Stimulated activated CD4-positive, alpha-beta T cell treated with anti-CD3 and anti-CD28 coated beads, Interleukin-15, amount 100 ng/mL, for 48 hours (primary cell): ENCODE measurements around the gene TSPAN9.

Experiments used
- DNase-seq, 2 donors: peaks; one replicate each; pipeline ENCODE4 v3.0.0-alpha.2; 2020; ENCODE audit warnings: low read depth in 2 of 2

TSPAN9 gene

GRCh38 chr12:3295646-3296408 is 218.6 kb downstream of the TSPAN9 start:
- DNase-seq = no peak

- DNase-seq = no peak
Observed at GRCh38 chr12:3296409-3296701, 219.2 kb downstream of the TSPAN9 start.

DNA sequence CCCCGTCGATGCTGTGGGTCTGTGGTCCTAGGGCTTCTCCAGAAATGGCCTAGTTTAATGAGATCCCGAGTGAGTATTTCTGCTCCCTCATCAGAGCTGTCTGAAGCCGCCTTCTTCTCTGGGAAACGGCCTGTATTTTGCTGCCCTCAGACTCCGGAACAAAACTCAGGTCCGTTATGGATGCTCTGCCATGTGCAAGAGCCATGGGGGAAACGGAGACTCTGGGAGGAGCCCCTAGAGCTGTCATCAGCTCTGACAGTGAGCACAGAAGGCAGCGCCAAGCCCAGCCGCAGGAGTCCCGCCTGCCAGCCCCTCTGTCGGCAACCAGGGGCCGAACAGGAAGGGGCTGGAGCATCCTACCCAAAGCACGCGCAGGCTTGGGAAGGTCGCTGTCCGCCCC is 221.4 kb downstream of the TSPAN9 start:
- DNase-seq = no peak

DNA sequence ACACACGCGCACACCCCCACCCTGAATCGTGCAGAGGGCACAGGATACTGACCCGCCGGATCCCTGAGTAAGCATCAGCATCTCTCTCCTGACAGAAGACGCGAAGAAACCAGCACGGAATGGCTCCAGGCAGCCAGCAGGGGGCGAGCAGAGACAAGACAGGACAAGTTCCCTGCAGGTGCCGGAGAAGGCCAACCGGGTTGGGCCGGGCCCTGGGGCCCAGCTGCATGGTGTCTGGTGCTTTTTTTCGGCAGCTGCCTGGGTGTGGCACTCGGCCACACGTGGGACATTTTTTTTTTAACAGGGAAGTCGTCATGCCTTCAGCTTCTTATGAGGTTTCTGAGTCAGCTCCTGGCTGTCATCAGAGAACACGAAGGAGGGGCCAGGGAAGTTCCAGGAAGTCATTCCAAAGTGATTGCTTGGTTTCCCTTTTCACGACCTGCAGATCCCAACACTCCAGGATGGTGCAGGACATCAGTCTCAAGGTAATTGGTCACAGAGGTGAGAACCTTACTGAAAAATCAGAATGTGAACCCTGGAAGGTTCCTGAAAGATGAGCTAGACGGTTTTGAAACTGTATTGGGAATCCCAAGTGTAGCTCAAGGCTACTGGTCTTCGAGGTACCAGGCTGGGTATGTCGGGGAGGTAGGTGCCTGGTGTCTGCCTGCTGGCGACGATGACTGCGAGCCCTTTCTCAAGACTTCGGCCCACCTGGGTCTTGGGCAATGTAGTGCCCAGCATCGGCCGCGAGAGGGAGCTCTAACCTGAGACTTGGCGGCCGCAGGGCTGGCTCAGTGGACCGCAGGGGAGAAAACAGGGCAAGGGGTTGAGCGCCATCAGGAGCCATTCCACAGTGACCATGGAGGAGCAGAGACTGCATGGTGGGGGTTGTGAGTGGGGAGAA is 223.0 kb downstream of the TSPAN9 start:
- DNase-seq = peak; percentile 68 to 77

- DNase-seq = no peak
Observed at GRCh38 chr12:3300833-3301401, 223.7 kb downstream of the TSPAN9 start.

GRCh38 chr12:3302401-3303041 is 225.3 kb downstream of the TSPAN9 start:
- no peak for DNase-seq

- no peak for DNase-seq
Observed at GRCh38 chr12:3303410-3304136, 226.4 kb downstream of the TSPAN9 start.

GRCh38 chr12:3304436-3305165 is 227.4 kb downstream of the TSPAN9 start:
- no peak for DNase-seq

GRCh38 chr12:3305464-3305863 is 228.3 kb downstream of the TSPAN9 start:
- DNase-seq = no peak

DNA sequence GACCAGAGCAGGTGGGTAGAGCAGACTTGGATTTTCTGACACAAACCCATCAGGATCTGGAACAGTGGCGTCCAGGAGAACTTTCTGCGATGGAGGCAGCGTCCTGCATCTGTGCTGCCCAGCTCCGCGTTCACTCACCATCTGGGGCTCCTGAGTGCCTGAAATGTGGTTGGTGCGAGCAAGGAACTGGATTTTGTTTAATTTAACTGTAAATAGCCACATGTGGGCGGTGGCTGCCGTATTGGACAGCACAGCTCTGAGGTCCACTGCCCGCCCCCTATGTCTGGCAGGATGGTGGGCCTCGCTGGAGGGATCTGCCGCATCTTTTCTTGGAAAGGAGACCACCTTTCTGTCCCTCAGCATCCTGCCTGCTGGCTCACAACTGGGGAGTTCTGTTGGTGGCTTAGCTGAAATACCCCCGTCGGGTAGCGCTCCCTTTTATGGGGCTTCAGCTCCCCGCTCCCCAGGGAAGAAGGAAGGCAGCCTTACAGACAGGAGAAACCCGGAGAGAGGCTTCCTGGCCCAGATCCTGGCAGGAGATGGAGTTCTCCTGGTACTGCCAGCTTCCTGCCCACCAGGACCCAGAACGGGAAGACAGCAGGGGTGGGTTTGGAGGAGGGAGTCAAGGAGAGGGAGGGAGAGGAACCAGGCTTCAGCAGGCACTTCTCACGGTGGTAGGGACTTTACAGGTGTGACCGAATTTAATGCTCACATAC is 228.9 kb downstream of the TSPAN9 start:
- DNase-seq = no peak

- DNase-seq = no peak
Observed at GRCh38 chr12:3307389-3307788, 230.2 kb downstream of the TSPAN9 start.

GRCh38 chr12:3308063-3308462 is 230.9 kb downstream of the TSPAN9 start:
- DNase-seq = no peak

DNA sequence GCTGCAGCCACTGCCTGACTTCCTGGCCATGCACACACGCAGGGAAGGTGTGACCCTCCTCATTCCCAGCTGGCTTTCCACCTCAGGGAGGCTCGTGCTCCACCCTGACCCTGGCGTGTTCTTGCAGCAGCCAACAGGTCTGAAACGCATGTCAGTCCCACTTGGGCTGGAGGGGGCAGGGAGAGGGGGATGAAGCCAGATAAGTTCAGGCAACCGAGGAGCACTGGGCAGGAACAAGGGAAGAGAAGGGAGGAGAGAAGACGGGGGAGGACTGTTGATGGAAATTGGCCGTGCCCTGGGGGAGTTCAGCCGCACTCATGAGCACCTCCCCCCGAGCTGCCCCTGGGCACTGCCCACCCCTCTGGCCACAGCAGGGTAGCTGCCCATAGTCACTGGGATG is 231.4 kb downstream of the TSPAN9 start:
- no peak for DNase-seq

DNA sequence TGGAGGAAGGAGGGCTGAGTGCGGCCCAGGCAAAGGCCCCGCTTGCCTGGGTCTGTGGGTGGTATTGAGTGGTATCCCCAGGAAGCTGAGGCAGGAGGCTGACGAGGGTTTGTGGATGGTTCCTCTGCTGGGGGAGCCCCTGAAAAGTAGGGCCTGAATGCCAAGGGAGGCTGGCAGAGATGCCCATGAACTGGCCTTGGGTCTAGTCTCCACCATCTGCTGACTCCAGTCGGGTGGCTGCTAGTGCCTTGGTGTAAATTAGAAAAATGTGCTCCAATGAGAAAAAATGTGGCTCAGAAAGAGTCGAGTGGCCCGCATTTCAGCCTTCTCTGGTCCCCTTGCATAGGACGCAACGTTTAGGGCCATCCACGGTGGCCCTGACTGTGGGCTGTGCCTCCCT is 232.6 kb downstream of the TSPAN9 start:
- DNase-seq = no peak

GRCh38 chr12:3310271-3311026 is 233.3 kb downstream of the TSPAN9 start:
- no peak for DNase-seq

GRCh38 chr12:3311027-3311402 is 233.8 kb downstream of the TSPAN9 start:
- DNase-seq = no peak

GRCh38 chr12:3311491-3312103 is 234.4 kb downstream of the TSPAN9 start:
- no peak for DNase-seq

DNA sequence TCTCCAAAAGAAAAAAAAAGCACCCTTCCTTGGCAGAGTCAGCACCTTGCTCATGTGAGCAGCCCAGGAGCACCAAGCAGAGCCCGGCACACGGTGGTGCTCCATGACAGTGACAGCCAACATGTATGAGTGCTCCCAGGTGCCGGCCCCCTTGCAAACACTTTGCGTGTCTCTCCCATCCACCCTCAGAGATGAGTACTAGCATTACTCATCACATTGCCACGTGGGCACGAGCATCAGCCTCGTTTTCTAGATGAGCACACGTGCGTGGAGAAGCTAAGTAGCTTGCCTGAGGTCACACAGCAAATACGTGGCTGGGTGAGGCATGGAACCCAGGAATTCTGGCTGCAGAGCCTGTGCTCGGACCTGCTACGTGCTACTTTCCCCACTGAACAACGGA is 235.9 kb downstream of the TSPAN9 start:
- no peak for DNase-seq
